H1 (cell line): ENCODE measurements around the gene ZBTB42. TPM values are rescaled to one million over a fixed set of nuclear protein-coding genes. Genes with fewer than 3 reads are reported as not detected.

ENCODE experiments used
- CTCF ChIA-PET: fragments of 300-600 bp; sonication (Branson Sonifier 250); formaldehyde crosslinking; loops from one replicate; lab custom pipeline; 2021; ENCODE audit not compliant: partially characterized antibody; lab: Charles Lee
- POLR2A ChIA-PET: fragments of 300-600 bp; sonication (Branson Sonifier 250); formaldehyde crosslinking; loops from one replicate; lab custom pipeline; 2021; ENCODE audit warnings: inconsistent platforms; ENCODE audit not compliant: partially characterized antibody; lab: Charles Lee
- DNase-seq, 2 experiments: peaks; one replicate each; pipeline versions ENCODE4 v3.0.0 to v3.0.0-alpha.2; 2010 to 2022; ENCODE audit warnings: low spot score in 2 of 2, low read depth in 1 of 2, mixed read lengths in 1 of 2
- FAIRE-seq: peaks from 2 replicates; lab custom pipeline; 2011; peaks lifted over from hg19 to GRCh38; lab: Jason Lieb, UNC
- H2AFZ ChIP-seq: 2 replicates; pipeline ENCODE4 v1.8.1; 2012; ENCODE audit warnings: low read length, inconsistent platforms
- H2AK5ac ChIP-seq: 2 replicates; pipeline ENCODE4 v1.6.1; 2013; ENCODE audit warnings: low read depth, low read length
- H2BK120ac ChIP-seq: replicated peaks from 2 replicates; pipeline ENCODE3; 2013; ENCODE audit warnings: low read depth, low read length, inconsistent platforms
- H2BK12ac ChIP-seq: 2 replicates; pipeline ENCODE4 v1.6.1; 2013; ENCODE audit warnings: low read depth, low read length
- H2BK15ac ChIP-seq: 2 replicates; pipeline ENCODE4 v1.6.1; 2013; ENCODE audit warnings: low read length
- H2BK20ac ChIP-seq: 2 replicates; pipeline ENCODE4 v1.6.1; 2013; ENCODE audit warnings: low read length
- H2BK5ac ChIP-seq: 2 replicates; pipeline ENCODE4 v1.6.1; 2013; ENCODE audit warnings: low read depth, low read length
- H3K14ac ChIP-seq: 2 replicates; pipeline ENCODE4 v1.6.1; 2013; ENCODE audit warnings: inconsistent platforms; ENCODE audit not compliant: insufficient read length
- H3K18ac ChIP-seq: 2 replicates; pipeline ENCODE4 v1.6.1; 2013; ENCODE audit warnings: low read length; ENCODE audit errors: extremely low read depth
- H3K23ac ChIP-seq: 2 replicates; pipeline ENCODE4 v1.6.1; 2013; ENCODE audit warnings: inconsistent platforms; ENCODE audit not compliant: insufficient read length
- H3K23me2 ChIP-seq: 2 replicates; pipeline ENCODE4 v1.6.1; 2013; ENCODE audit warnings: low read depth, low read length
- H3K27ac ChIP-seq: 2 replicates; pipeline ENCODE4 v1.6.1; 2011; ENCODE audit warnings: low read depth, low read length, inconsistent platforms
- H3K27me3 ChIP-seq, 4 experiments: replicated peaks in 1 of 4; 1 replicate in 1 of 4; 2 replicates in 3 of 4; pipeline versions ENCODE4 v1.6.1 to v1.8.1; 2011 to 2013; ENCODE audit warnings: low read length in 3 of 4, mild to moderate bottlenecking in 3 of 4, inconsistent platforms in 2 of 4, mixed read lengths in 2 of 4, moderate library complexity in 1 of 4; ENCODE audit not compliant: control insufficient read depth in 3 of 4, insufficient read depth in 3 of 4; ENCODE audit errors: extremely low read depth in 1 of 4
- H3K36me3 ChIP-seq, 4 experiments: 2 replicates each; pipeline versions ENCODE4 v1.6.1 to v1.8.1; 2011 to 2013; ENCODE audit warnings: mild to moderate bottlenecking in 4 of 4, low read length in 3 of 4, moderate library complexity in 2 of 4, control low read depth in 1 of 4, inconsistent platforms in 1 of 4; ENCODE audit not compliant: insufficient read depth in 4 of 4, control insufficient read depth in 2 of 4
- H3K4ac ChIP-seq: replicated peaks from 2 replicates; pipeline ENCODE3; 2013; ENCODE audit warnings: low read length, low read depth, mixed read lengths, inconsistent platforms; ENCODE audit not compliant: insufficient read length
- H3K4me1 ChIP-seq, 4 experiments: replicated peaks in 1 of 4; 1 replicate in 1 of 4; 2 replicates in 3 of 4; pipeline versions ENCODE4 v1.6.1 to v1.8.1; 2011 to 2013; ENCODE audit warnings: low read length in 3 of 4, inconsistent platforms in 2 of 4, mixed read lengths in 1 of 4; ENCODE audit not compliant: insufficient read depth in 4 of 4, control insufficient read depth in 3 of 4
- H3K4me2 ChIP-seq, 2 experiments: 2 replicates each; pipeline versions ENCODE4 v1.6.1 to v1.8.1; 2011 to 2013; ENCODE audit warnings: low read depth in 2 of 2, low read length in 2 of 2, control low read depth in 1 of 2, inconsistent platforms in 1 of 2, mild to moderate bottlenecking in 1 of 2; ENCODE audit not compliant: insufficient read depth in 1 of 2
- H3K4me3 ChIP-seq, 4 experiments: fragments of 200-600, 300-600 bp in 1 of 4; sonication (generic), shearing (Covaris generic), sonication (Bioruptor Twin) in 1 of 4; 2 replicates each; pipeline versions ENCODE4 v1.5.1 to v1.8.1; 2011 to 2016; ENCODE audit warnings: low read length in 4 of 4, low read depth in 3 of 4, control low read depth in 2 of 4, inconsistent platforms in 2 of 4, mild to moderate bottlenecking in 2 of 4, mixed read lengths in 1 of 4, moderate library complexity in 1 of 4; ENCODE audit not compliant: insufficient read depth in 2 of 4; ENCODE audit errors: extremely low read depth in 1 of 4
- H3K56ac ChIP-seq: replicated peaks from 2 replicates; pipeline ENCODE3; 2013; ENCODE audit warnings: low read depth, mild to moderate bottlenecking, mixed read lengths, low read length, inconsistent platforms; ENCODE audit not compliant: insufficient read length
- H3K79me1 ChIP-seq: 2 replicates; pipeline ENCODE4 v1.6.1; 2013; ENCODE audit warnings: low read depth, low read length, control low read depth
- H3K79me2 ChIP-seq, 2 experiments: 2 replicates each; pipeline versions ENCODE4 v1.6.1 to v1.8.1; 2012 to 2013; ENCODE audit warnings: low read length in 2 of 2, mild to moderate bottlenecking in 2 of 2, inconsistent platforms in 1 of 2; ENCODE audit not compliant: insufficient read depth in 2 of 2, control insufficient read depth in 1 of 2
- H3K9ac ChIP-seq, 4 experiments: replicated peaks in 1 of 4; 1 replicate in 1 of 4; 2 replicates in 3 of 4; pipeline versions ENCODE4 v1.6.1 to v1.8.1; 2011 to 2013; ENCODE audit warnings: low read depth in 3 of 4, low read length in 3 of 4, control low read depth in 2 of 4, mild to moderate bottlenecking in 2 of 4, moderate library complexity in 2 of 4, inconsistent platforms in 1 of 4; ENCODE audit errors: extremely low read depth in 1 of 4
- H3K9me3 ChIP-seq, 2 experiments: 2 replicates each; pipeline versions ENCODE4 v1.6.1 to v1.8.1; 2012 to 2013; ENCODE audit warnings: mild to moderate bottlenecking in 2 of 2, moderate library complexity in 2 of 2, control low read depth in 1 of 2, inconsistent platforms in 1 of 2, low read depth in 1 of 2, low read length in 1 of 2, mixed read lengths in 1 of 2; ENCODE audit not compliant: insufficient read depth in 2 of 2
- H4K20me1 ChIP-seq, 2 experiments: replicated peaks in 1 of 2; 2 replicates each; pipeline versions ENCODE3 to v1.8.1; 2011 to 2013; ENCODE audit warnings: inconsistent platforms in 2 of 2, low read length in 2 of 2, mild to moderate bottlenecking in 1 of 2; ENCODE audit not compliant: insufficient read depth in 2 of 2, control insufficient read depth in 1 of 2
- H4K5ac ChIP-seq: 2 replicates; pipeline ENCODE4 v1.6.1; 2013; ENCODE audit warnings: low read length, low read depth, mixed read lengths, inconsistent platforms; ENCODE audit not compliant: insufficient read length
- H4K8ac ChIP-seq: 2 replicates; pipeline ENCODE4 v1.8.0; 2013; ENCODE audit warnings: mild to moderate bottlenecking, moderate library complexity, low read length, inconsistent platforms; ENCODE audit not compliant: insufficient read depth; ENCODE audit errors: extremely low read depth
- H4K91ac ChIP-seq: replicated peaks from 2 replicates; pipeline ENCODE3; 2013; ENCODE audit warnings: low read length, mixed read lengths, inconsistent platforms; ENCODE audit not compliant: insufficient read length
- CHD2 ChIP-seq: IDR thresholded peaks from 2 replicates; pipeline ENCODE4 v1.6.1; 2012; ENCODE audit warnings: low read length, improper control_type of control experiment
- FOSL1 ChIP-seq: IDR thresholded peaks from 2 replicates; pipeline ENCODE4 v1.6.1; 2011; ENCODE audit warnings: mild to moderate bottlenecking, low read depth, low read length, moderate library complexity; ENCODE audit not compliant: insufficient read depth
- GABPA ChIP-seq: IDR thresholded peaks from 2 replicates; pipeline ENCODE4 v1.6.1; 2011; ENCODE audit warnings: mild to moderate bottlenecking, low read length, moderate library complexity, borderline replicate concordance; ENCODE audit not compliant: insufficient read depth
- KDM5A ChIP-seq: fragments of 200-600 bp; IDR thresholded peaks from 2 replicates; pipeline ENCODE4 v1.7.1; 2012; ENCODE audit warnings: mild to moderate bottlenecking, low read length, inconsistent platforms, mixed read lengths
- MAFK ChIP-seq: IDR thresholded peaks from 2 replicates; pipeline ENCODE4 v1.6.1; 2012; ENCODE audit warnings: low read depth, mild to moderate bottlenecking, improper control_type of control experiment, low read length
- MAX ChIP-seq: IDR thresholded peaks from 2 replicates; pipeline ENCODE4 v1.6.1; 2012; ENCODE audit warnings: inconsistent platforms
- RFX5 ChIP-seq: IDR thresholded peaks from 2 replicates; pipeline ENCODE4 v1.6.1; 2011; ENCODE audit warnings: low read depth, low read length, improper control_type of control experiment, borderline replicate concordance
- SP4 ChIP-seq: IDR thresholded peaks from 2 replicates; pipeline ENCODE4 v1.6.1; 2012; ENCODE audit warnings: low read length, inconsistent platforms
- TAF1 ChIP-seq: IDR thresholded peaks from 2 replicates; pipeline ENCODE4 v1.6.1; 2011; ENCODE audit warnings: mild to moderate bottlenecking, low read depth, low read length
- TBP ChIP-seq: IDR thresholded peaks from 2 replicates; pipeline ENCODE4 v1.6.1; 2011; ENCODE audit warnings: low read depth, low read length, improper control_type of control experiment
- WGBS, 2 experiments: shearing (Covaris generic) in 1 of 2; methylation state at CpG; one replicate each; pipeline versions ENCODE4 v1.1.6 to v1.1.7; 2013 to 2015; ENCODE audit warnings: low lambda C conversion rate in 2 of 2, mixed read lengths in 2 of 2, inconsistent platforms in 1 of 2, low coverage in 1 of 2, missing lambda C conversion rate in 1 of 2; ENCODE audit not compliant: insufficient replicate concordance in 2 of 2, insufficient coverage in 1 of 2, insufficient read length in 1 of 2; ENCODE audit errors: extremely low coverage in 1 of 2, missing lambda C conversion rate in 1 of 2; 5-methylcytosine and 5-hydroxymethylcytosine counted together
- polyA plus RNA-seq, 7 experiments: library from polyadenylated mRNA; depleted of rRNA in 3 of 7; stranded (reverse) in 5 of 7; unstranded in 2 of 7; fragments of >200 nt in 5 of 7; fragments of 200-250 nt in 2 of 7; gene quantifications; 1 replicate in 5 of 7; 2 replicates in 1 of 7; 4 replicates in 1 of 7; pipeline versions ENCODE4 v1.2.1 to v1.2.3, GENCODE V29; 2011 to 2013; ENCODE audit warnings: missing spikeins in 2 of 7, mixed read lengths in 2 of 7
- total RNA-seq: library from RNA; stranded (reverse); fragmentation: NEBNext Ultra II Directional; extraction: Animal tissue kit (Norgen Biotek cat#: 25700); gene quantifications from 2 replicates; pipeline ENCODE4 v1.2.1, GENCODE V29; 2021

The ZBTB42 gene
- total and polyA plus RNA-seq, 2 of the 8 experiments (the other 6 are each of a cell fraction or from before 2014, with no cell fraction given): 2.8 to 3.1 TPM

DNA sequence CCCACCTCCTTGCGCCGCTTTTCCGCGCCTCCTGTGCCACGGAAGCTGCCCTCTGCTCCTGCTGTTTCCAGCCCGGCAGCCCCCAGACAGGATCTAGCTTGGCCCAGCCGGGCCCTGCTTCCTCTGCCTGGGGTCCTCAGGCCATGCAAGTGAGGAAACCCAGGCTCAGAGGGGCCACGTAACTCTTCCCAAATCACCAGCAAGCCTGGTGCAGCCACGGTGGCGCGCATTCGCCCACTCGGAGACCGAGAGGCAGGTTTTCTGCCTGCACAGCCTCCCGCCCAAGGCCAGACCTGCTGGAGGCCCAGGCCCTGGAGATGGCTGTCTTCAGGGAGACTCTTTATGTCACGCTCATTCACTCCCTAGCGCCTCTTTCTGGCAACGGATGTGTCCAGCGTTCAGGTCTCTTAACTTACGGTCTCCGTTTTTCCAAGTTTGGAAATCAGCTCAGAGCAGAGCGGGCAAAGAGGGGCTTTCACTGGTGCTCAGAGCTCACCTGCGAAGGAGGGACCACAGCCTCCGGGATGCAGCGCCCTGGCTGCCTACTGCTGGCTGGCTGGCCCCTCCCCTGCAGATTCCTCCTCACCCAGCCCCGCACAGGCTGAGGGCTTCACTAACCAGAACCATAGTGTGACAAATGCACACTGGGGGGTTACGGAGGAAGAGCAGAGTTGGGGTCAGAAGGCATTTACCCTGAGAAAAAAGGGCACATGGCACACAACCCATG, 43.6 kb downstream of the ZBTB42 start:
- peak overlapping the region; percentile 38 to 63 (median 52) for H3K4me3 ChIP-seq
- H4K91ac ChIP-seq: peak overlapping the region; percentile 86
- no peaks in the 10 kb centered on the region for H3K79me2 ChIP-seq
- H2AK5ac ChIP-seq: no peak overlapping the region; the same call in 1 of the 2 replicates
- peak in 1 of 2 experiments; percentile 78 for DNase-seq
- H3K27ac ChIP-seq: peak overlapping the region; percentile 32; the same call in 1 of the 2 replicates
- H2BK15ac ChIP-seq: peak overlapping the region; percentile 100
- H3K4me1 ChIP-seq: peaks cover 0 to 18% (median 14%) of the 10 kb centered on the region in 4 experiments; a peak in 6 of 7 replicates
- H2AFZ ChIP-seq: 0 out of 2 replicates have a peak overlapping the region, but pooled peaks have one; percentile 67
- no peak for FAIRE-seq
- H2BK5ac ChIP-seq: peak overlapping the region; percentile 47; the same call in 1 of the 2 replicates
- peak overlapping the region; percentile 90 for H2BK20ac ChIP-seq
- H3K79me1 ChIP-seq: no peaks in the 10 kb centered on the region
- peak overlapping the region in 1 of 4 experiments; percentile 16; a peak in 1 of 7 replicates for H3K9ac ChIP-seq
- H3K14ac ChIP-seq: no peak overlapping the region
- no peaks in the 10 kb centered on the region for H4K20me1 ChIP-seq
- H3K27me3 ChIP-seq: peaks cover 0 to 18% (median 5%) of the 10 kb centered on the region in 4 experiments; a peak in 5 of 7 replicates
- H3K9me3 ChIP-seq: no peaks in the 10 kb centered on the region; a peak in 1 of 4 replicates
- H4K8ac ChIP-seq: no peak overlapping the region
- peak overlapping the region; percentile 75; the same call in 1 of the 2 replicates for H2BK12ac ChIP-seq
- 21% methylated on average over 27 of the region's 27 CpGs; no CpG with 5 or more reads in 1 of the 2 experiments for WGBS, 2 experiments
- H3K4me2 ChIP-seq: peak overlapping the region; percentile 72 to 96
- H3K4ac ChIP-seq: peak overlapping the region; percentile 65
- H3K23ac ChIP-seq: no peak overlapping the region
- H3K56ac ChIP-seq: no peak overlapping the region
- peaks cover 14% of the 10 kb centered on the region; the same call in 1 of the 2 replicates for H3K23me2 ChIP-seq
- peak overlapping the region; percentile 42 for H4K5ac ChIP-seq
- ChIA-PET CTCF (interaction anchor here (0.7 to 5.9 kb wide), 12 partner anchors 9 to 440 kb away, joined by 3 to 40 read pairs (median 4); no protein-coding TSS in a partner anchor), POLR2A (interaction anchor here (0.6 to 8.8 kb wide), 13 partner anchors 8 to 123 kb away, joined by 3 to 82 read pairs (median 5); partner anchors contain the start of genes CEP170B and SIVA1)
- H3K18ac ChIP-seq: peak overlapping the region; percentile 100
- H3K36me3 ChIP-seq: no peaks in the 10 kb centered on the region
- no peak overlapping the region for H2BK120ac ChIP-seq
- TF ChIP-seq MAFK (no peak), FOSL1 (no peak), MAX (no peak), GABPA (no peak), CHD2 (no peak), KDM5A (no peak), RFX5 (no peak), TAF1 (no peak), TBP (no peak), SP4 (no peak)
